HG02763 (cell line): ENCODE data around the gene CACNA1A.
A peak's percentile ranks its signal among the peaks of the same experiment; 100 is the strongest.
"Not testable (repeated sequence)": the region's sequence is repeated elsewhere in the genome, so short reads cannot be mapped to it uniquely, and the experiment has no call there.

Experiments used
- ATAC-seq: cut with Tn5 transposase; IDR thresholded peaks from one replicate; pipeline ENCODE4 v1.9.1; 2021; ENCODE audit warnings: mild to moderate bottlenecking, moderate library complexity; ENCODE audit not compliant: unreplicated experiment

Gene CACNA1A

GRCh38 chr19:13208672-13209483 lies 297.4 kb downstream of the CACNA1A start:
- ATAC-seq = no peak

- ATAC-seq = peak; percentile 56
Measured at GRCh38 chr19:13207846-13208671, 298.2 kb downstream of the CACNA1A start.

- no peak for ATAC-seq
Measured at GRCh38 chr19:13207237-13207845, 298.9 kb downstream of the CACNA1A start.

- ATAC-seq = no peak
Measured at GRCh38 chr19:13206587-13206986, 299.7 kb downstream of the CACNA1A start.

- ATAC-seq = not testable (repeated sequence)
Measured at GRCh38 chr19:13202112-13202511, 304.2 kb downstream of the CACNA1A start.

- ATAC-seq = no peak
Measured at GRCh38 chr19:13198634-13199033, 307.6 kb downstream of the CACNA1A start.

- no peak for ATAC-seq
Measured at GRCh38 chr19:13195678-13196077, 310.6 kb downstream of the CACNA1A start.

GRCh38 chr19:13190781-13191540 lies 315.3 kb downstream of the CACNA1A start:
- no peak for ATAC-seq

- ATAC-seq = no peak
Measured at GRCh38 chr19:13189600-13189999, 316.7 kb downstream of the CACNA1A start.

GRCh38 chr19:13187419-13187818 lies 318.9 kb downstream of the CACNA1A start:
- ATAC-seq = no peak

GRCh38 chr19:13186688-13187087 lies 319.6 kb downstream of the CACNA1A start:
- ATAC-seq = not testable (repeated sequence)

GRCh38 chr19:13185763-13186657 lies 320.3 kb downstream of the CACNA1A start:
- not testable (repeated sequence) for ATAC-seq

GRCh38 chr19:13184926-13185325 lies 321.4 kb downstream of the CACNA1A start:
- ATAC-seq = not testable (repeated sequence)

- ATAC-seq = no peak
Measured at GRCh38 chr19:13181747-13182388, 324.4 kb downstream of the CACNA1A start.

GRCh38 chr19:13178291-13178690 lies 328.0 kb downstream of the CACNA1A start:
- ATAC-seq = not testable (repeated sequence)

GRCh38 chr19:13177584-13177983 lies 328.7 kb downstream of the CACNA1A start:
- not testable (repeated sequence) for ATAC-seq

GRCh38 chr19:13176345-13176744 lies 329.9 kb downstream of the CACNA1A start:
- no peak for ATAC-seq

GRCh38 chr19:13173139-13173737 lies 333.0 kb downstream of the CACNA1A start:
- no peak for ATAC-seq
